ENCODE data around the gene LAMB2.

GRCh38 chr3:49175530-49175929 is 42.7 kb upstream of the LAMB2 start:
- TF ChIP-seq EP300 (IDR thresholded peaks at IDR 0.05), result no peak
- no peak for TF ChIP-seq CTCF (IDR thresholded peaks at IDR 0.05)
